Mesothelial cell of epicardium (in vitro differentiated cells): ENCODE data around the gene SLC16A12. TPM values are rescaled to one million over a fixed set of nuclear protein-coding genes. Genes with fewer than 3 reads are reported as not detected.
"Not testable (repeated sequence)": the region's sequence is repeated elsewhere in the genome, so short reads cannot be mapped to it uniquely, and the experiment has no call there.

Experiments
- DNase-seq, 2 experiments: peaks; one replicate each; pipeline ENCODE4 v3.0.0; 2021; ENCODE audit warnings: low spot score in 2 of 2; ENCODE audit not compliant: unreplicated experiment in 2 of 2
- H3K27ac Mint-ChIP-seq: 2 replicates; pipeline ENCODE4 v1.8.0; 2021; ENCODE audit warnings: mixed read lengths
- H3K27me3 Mint-ChIP-seq: 2 replicates; pipeline ENCODE4 v1.8.0; 2021; ENCODE audit warnings: low read depth, mixed read lengths
- H3K36me3 Mint-ChIP-seq: 2 replicates; pipeline ENCODE4 v1.8.0; 2021; ENCODE audit warnings: mixed read lengths
- H3K4me1 Mint-ChIP-seq: 2 replicates; pipeline ENCODE4 v1.8.0; 2021; ENCODE audit warnings: mixed read lengths
- H3K4me3 Mint-ChIP-seq: 2 replicates; pipeline ENCODE4 v1.8.0; 2021; ENCODE audit warnings: mild to moderate bottlenecking, moderate library complexity, mixed read lengths
- H3K9me3 Mint-ChIP-seq: 2 replicates; pipeline ENCODE4 v1.8.0; 2021; ENCODE audit warnings: mixed read lengths
- total RNA-seq: library from RNA; stranded (reverse); gene quantifications from 3 replicates; pipeline ENCODE4 v1.2.1, GENCODE V29; 2021
- TF ChIP-seq, protein P1 (sequence below): fragments of 200-600 bp; sonication (generic); IDR thresholded peaks from one replicate; pipeline ENCODE4 v1.5.0; 2021; ENCODE audit warnings: antibody characterized with exemption; ENCODE audit not compliant: unreplicated experiment

The SLC16A12 gene
- total RNA-seq, 1 donor from 2014 or later = 3.0 TPM

DNA sequence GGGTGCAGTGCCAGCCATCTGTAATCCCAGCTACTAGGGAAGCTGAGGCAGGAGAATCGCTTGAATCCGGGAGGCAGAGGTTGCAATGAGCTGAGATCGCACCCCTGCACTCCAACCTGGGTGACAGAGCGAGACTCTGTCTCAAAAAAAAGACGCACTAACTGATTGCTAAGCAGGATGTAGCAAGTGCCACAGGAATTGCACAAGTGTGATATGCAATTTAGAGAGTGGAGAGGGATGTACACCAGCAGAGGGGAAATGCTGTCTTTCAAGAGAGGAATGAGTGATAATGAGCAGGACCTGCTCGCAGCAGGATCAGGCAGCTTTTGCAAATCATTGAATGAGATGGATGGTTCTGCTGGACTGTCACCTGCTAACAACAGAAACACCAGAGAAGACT, 13.3 kb upstream of the SLC16A12 start:
- H3K27me3 Mint-ChIP-seq = no peaks in the 10 kb centered on the region
- no peaks in the 10 kb centered on the region for H3K36me3 Mint-ChIP-seq
- H3K4me1 Mint-ChIP-seq = peaks cover 7% of the 10 kb centered on the region
- no peak overlapping the region for H3K4me3 Mint-ChIP-seq
- H3K27ac Mint-ChIP-seq = no peak overlapping the region
- DNase-seq = no peak
- H3K9me3 Mint-ChIP-seq = peaks cover 18% of the 10 kb centered on the region
- TF ChIP-seq, protein P1, sequence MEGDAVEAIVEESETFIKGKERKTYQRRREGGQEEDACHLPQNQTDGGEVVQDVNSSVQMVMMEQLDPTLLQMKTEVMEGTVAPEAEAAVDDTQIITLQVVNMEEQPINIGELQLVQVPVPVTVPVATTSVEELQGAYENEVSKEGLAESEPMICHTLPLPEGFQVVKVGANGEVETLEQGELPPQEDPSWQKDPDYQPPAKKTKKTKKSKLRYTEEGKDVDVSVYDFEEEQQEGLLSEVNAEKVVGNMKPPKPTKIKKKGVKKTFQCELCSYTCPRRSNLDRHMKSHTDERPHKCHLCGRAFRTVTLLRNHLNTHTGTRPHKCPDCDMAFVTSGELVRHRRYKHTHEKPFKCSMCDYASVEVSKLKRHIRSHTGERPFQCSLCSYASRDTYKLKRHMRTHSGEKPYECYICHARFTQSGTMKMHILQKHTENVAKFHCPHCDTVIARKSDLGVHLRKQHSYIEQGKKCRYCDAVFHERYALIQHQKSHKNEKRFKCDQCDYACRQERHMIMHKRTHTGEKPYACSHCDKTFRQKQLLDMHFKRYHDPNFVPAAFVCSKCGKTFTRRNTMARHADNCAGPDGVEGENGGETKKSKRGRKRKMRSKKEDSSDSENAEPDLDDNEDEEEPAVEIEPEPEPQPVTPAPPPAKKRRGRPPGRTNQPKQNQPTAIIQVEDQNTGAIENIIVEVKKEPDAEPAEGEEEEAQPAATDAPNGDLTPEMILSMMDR = no peak

DNA sequence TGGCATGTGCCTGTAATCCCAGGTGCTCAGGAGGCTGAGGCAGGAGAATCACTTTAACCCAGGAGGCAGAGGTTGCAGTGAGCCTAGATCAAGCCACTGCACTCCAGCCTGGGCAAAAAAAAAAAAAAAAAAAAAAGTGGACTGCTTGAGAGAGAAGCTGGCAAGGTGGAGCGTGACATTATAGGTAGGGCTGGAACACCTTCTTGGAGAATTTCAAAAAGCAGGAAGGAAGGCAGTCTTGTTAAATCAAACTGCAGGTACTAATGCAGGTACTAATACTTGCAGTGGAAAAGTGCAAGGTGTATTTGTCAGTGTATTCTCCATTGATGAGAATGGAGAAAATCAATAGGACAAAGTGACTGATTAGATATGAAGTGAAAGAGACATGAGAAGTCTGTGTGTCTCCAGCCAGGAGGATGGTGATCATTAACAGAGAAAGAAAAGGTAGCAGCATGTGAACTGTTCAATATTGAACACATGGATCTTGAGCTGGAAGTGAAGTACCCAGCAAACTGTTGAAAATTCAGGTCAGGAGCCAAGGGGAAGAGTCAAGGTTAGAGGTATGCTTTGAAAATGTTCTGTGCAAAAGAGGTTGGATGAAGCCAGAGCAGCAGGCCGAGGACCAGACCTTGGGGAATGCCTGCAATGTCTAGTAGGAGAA, 12.6 kb upstream of the SLC16A12 start:
- Mint-ChIP-seq H3K36me3 (no peaks in the 10 kb centered on the region), H3K4me1 (peaks cover 7% of the 10 kb centered on the region), H3K9me3 (peaks cover 18% of the 10 kb centered on the region), H3K27ac (no peak overlapping the region), H3K27me3 (no peaks in the 10 kb centered on the region), H3K4me3 (no peak overlapping the region)
- TF ChIP-seq, protein P1 = no peak
- DNase-seq = no peak

DNA sequence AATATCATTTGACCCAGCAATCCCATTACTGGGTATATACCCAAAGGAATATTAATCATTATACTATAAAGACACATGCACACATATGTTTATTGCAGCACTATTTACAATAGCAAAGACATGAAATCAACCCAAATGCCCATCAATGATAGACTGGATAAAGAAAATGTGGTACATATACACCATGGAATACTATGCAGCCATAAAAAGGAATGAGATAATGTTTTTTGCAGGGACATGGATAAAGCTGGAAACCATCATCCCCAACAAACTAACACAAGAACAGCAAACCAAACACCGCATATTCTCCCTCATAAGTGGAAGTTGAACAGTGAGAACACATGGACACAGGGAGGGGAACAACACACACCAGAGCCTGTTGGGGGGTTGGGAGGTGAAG, 11.3 kb upstream of the SLC16A12 start:
- not testable (repeated sequence) for H3K4me1 Mint-ChIP-seq, H3K36me3 Mint-ChIP-seq, H3K4me3 Mint-ChIP-seq, H3K27ac Mint-ChIP-seq, H3K27me3 Mint-ChIP-seq, DNase-seq
- H3K9me3 Mint-ChIP-seq = peaks cover 22% of the 10 kb centered on the region

DNA sequence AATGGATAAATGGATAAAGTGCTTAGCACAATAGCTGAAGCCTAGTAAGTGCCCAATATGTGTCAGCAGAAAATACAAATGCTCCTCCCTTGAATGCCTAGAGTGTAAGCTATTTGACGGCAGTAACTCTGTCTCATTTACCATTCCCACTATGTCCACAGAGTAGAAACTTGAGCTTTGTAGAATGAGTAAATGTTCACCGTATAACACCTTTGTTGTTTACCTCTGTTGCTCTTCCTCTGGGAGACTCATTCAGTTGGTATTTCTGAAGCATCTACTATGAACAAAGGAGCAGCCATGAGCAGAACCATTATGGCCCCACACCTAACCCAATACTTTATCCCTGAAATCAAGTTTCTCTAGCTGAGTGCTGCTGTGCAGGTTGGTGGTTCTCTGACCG, 8.4 kb upstream of the SLC16A12 start:
- TF ChIP-seq, protein P1 = no peak
- H3K27ac Mint-ChIP-seq = no peak overlapping the region
- H3K27me3 Mint-ChIP-seq = no peaks in the 10 kb centered on the region
- H3K36me3 Mint-ChIP-seq = no peaks in the 10 kb centered on the region
- H3K9me3 Mint-ChIP-seq = peaks cover 19% of the 10 kb centered on the region
- H3K4me1 Mint-ChIP-seq = peaks cover 7% of the 10 kb centered on the region
- no peak for DNase-seq
- H3K4me3 Mint-ChIP-seq = no peak overlapping the region

DNA sequence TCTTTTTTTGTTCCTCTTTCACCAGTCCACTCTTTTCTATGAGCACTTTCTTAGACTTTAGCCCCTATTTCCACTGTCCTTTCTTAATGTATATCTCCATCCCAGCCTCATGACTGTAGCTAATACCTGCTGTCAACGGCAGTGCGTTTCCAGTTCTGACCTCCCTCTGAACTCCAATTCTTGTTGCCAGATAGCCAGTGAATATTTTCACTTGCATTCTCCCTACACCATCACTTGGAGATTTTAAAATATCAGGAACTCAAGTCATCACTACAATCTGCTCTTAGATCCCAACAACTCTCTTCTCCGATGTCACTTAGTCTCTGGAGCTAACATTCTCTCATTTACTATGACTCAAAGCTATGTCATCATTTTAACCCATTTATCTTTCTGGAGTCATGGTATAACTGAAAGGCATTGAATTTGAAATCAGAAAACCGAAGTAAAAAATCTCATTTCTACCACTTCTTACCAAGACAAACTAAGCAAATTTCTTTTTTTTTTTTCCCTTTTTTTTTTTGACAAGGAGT, 5.1 kb upstream of the SLC16A12 start:
- Mint-ChIP-seq H3K9me3 (peaks cover 10% of the 10 kb centered on the region), H3K27ac (no peak overlapping the region), H3K4me3 (no peak overlapping the region), H3K27me3 (peaks cover 7% of the 10 kb centered on the region), H3K4me1 (peaks cover 11% of the 10 kb centered on the region), H3K36me3 (no peaks in the 10 kb centered on the region)
- TF ChIP-seq, protein P1 = no peak
- DNase-seq = no peak

DNA sequence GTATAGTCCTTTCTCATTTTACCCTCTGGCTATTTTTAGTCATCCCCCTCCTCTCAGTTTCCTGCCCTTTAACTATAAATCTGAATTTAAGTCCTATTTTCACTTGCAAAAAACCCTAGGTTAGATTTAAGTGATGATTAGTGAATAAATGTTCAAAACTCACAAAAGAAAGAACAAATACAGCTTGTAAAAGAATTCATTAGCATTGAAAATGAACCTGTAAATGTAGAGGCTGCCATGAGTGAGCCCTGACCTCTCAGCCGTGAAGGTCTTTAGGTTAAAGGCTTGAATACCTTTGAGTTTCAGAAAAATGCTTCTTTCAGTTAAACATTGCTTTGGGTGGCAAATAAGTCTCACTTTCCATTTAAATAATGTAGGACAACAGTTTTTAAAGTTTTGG, 2.0 kb upstream of the SLC16A12 start:
- Mint-ChIP-seq H3K4me1 (peaks cover 27% of the 10 kb centered on the region), H3K27me3 (peaks cover 31% of the 10 kb centered on the region), H3K36me3 (no peaks in the 10 kb centered on the region), H3K27ac (no peak overlapping the region), H3K9me3 (no peaks in the 10 kb centered on the region), H3K4me3 (no peak overlapping the region)
- TF ChIP-seq, protein P1 = no peak
- DNase-seq = no peak
